Activated CD4-positive, alpha-beta T cell treated with anti-CD3 and anti-CD28 coated beads for 36 hours (primary cell): Measurements from ENCODE around the gene ARHGEF2. TPM values are rescaled to one million over a fixed set of nuclear protein-coding genes. Genes with fewer than 3 reads are reported as not detected.
"Not testable (repeated sequence)": the region's sequence is repeated elsewhere in the genome, so short reads cannot be mapped to it uniquely, and the experiment has no call there.

Experiments
- ATAC-seq: fragments of 200-7000 bp; cut with Tn5 transposase; one replicate; pipeline ENCODE4 v1.10.0; 2021; ENCODE audit warnings: mild to moderate bottlenecking, moderate library complexity
- CTCF ChIA-PET: fragments of 350-600 bp; sonication (Branson Sonifier 250); formaldehyde crosslinking; loops from one replicate; lab custom pipeline; 2021; ENCODE audit warnings: antibody characterized with exemption; lab: Charles Lee
- POLR2A ChIA-PET: fragments of 350-600 bp; sonication (Branson Sonifier 250); formaldehyde crosslinking; loops from one replicate; lab custom pipeline; 2021; ENCODE audit warnings: antibody characterized with exemption, inconsistent platforms; lab: Charles Lee
- DNase-seq: peaks from one replicate; pipeline ENCODE4 v3.0.0-alpha.2; 2020
- H3K27ac Mint-ChIP-seq: one replicate; pipeline ENCODE4 v1.8.0; 2021; ENCODE audit warnings: mixed read lengths
- H3K27me3 Mint-ChIP-seq: one replicate; pipeline ENCODE4 v1.8.0; 2021; ENCODE audit warnings: mixed read lengths
- H3K36me3 Mint-ChIP-seq: one replicate; pipeline ENCODE4 v1.8.0; 2021; ENCODE audit warnings: low read depth, mixed read lengths
- H3K4me1 Mint-ChIP-seq: one replicate; pipeline ENCODE4 v1.8.0; 2021; ENCODE audit warnings: mixed read lengths
- H3K4me3 Mint-ChIP-seq: one replicate; pipeline ENCODE4 v1.8.0; 2021; ENCODE audit warnings: mild to moderate bottlenecking, moderate library complexity, mixed read lengths
- H3K9me3 Mint-ChIP-seq: one replicate; pipeline ENCODE4 v1.8.0; 2021; ENCODE audit warnings: low read depth, mixed read lengths
- intact Hi-C, 2 experiments: fragments of 100-400 bp; cut with DNase I in 1 of 2; cut with micrococcal nuclease in 1 of 2; formaldehyde crosslinking; loops; one replicate each; pipeline versions ENCODE4 v1.14.2 to v1.15.1; 2022 to 2024; cut with DNase I, micrococcal nuclease
- total RNA-seq, 2 experiments: library from RNA; stranded (reverse); gene quantifications; one replicate each; pipeline ENCODE4 v1.2.3, GENCODE V29; 2021

Gene ARHGEF2
- total RNA-seq, 2 experiments from 2014 or later, result 135 to 216 TPM

- ChIA-PET POLR2A (interaction anchor here (0.6 kb wide), 1 partner anchor 91 kb away, joined by 3 read pairs; no protein-coding TSS in a partner anchor), CTCF (interaction anchor here (0.9 to 1.2 kb wide), 3 partner anchors 15 to 63 kb away, joined by 3 read pairs; no protein-coding TSS in a partner anchor)
- Mint-ChIP-seq H3K27me3 (no peaks in the 10 kb centered on the region), H3K4me1 (no peaks in the 10 kb centered on the region), H3K9me3 (no peaks in the 10 kb centered on the region), H3K27ac (no peak overlapping the region), H3K4me3 (no peak overlapping the region), H3K36me3 (no peaks in the 10 kb centered on the region)
- ATAC-seq (no peak), DNase-seq (no peak)
- intact Hi-C loops, result loop anchor here in 1 of 2 experiments (10.0 kb wide), 1 partner anchor 211 kb away; no protein-coding TSS in a partner anchor
Observed at GRCh38 chr1:155996166-155996565, 17.8 kb upstream of the ARHGEF2 start.

- CTCF ChIA-PET, result interaction anchor here (0.6 to 1.8 kb wide), 2 partner anchors 14 to 38 kb away, joined by 3 to 6 read pairs; no protein-coding TSS in a partner anchor
- no peaks in the 10 kb centered on the region for H3K27me3 Mint-ChIP-seq
- ATAC-seq, result no peak
- intact Hi-C loops, result loop anchor here in 1 of 2 experiments (10.0 kb wide), 1 partner anchor 209 kb away; no protein-coding TSS in a partner anchor
- no peak overlapping the region for H3K27ac Mint-ChIP-seq
- no peak for DNase-seq
- H3K4me3 Mint-ChIP-seq, result no peak overlapping the region
- no peaks in the 10 kb centered on the region for H3K9me3 Mint-ChIP-seq
- H3K4me1 Mint-ChIP-seq, result peaks cover 15% of the 10 kb centered on the region
- H3K36me3 Mint-ChIP-seq, result no peaks in the 10 kb centered on the region
- POLR2A ChIA-PET, result no interaction called here
Observed at GRCh38 chr1:155993595-155993994, 15.2 kb upstream of the ARHGEF2 start.

- Mint-ChIP-seq H3K36me3 (no peaks in the 10 kb centered on the region), H3K9me3 (no peaks in the 10 kb centered on the region), H3K27me3 (no peaks in the 10 kb centered on the region), H3K4me3 (no peak overlapping the region), H3K27ac (no peak overlapping the region), H3K4me1 (peaks cover 15% of the 10 kb centered on the region)
- ChIA-PET POLR2A (interaction anchor here (1.0 to 1.7 kb wide), 3 partner anchors 52 to 169 kb away, joined by 3 to 8 read pairs (median 5); partner anchors contain the start of gene KHDC4), CTCF (interaction anchor here (0.6 to 5.2 kb wide), 36 partner anchors 10 to 1493 kb away, joined by 3 to 72 read pairs (median 4); partner anchors contain the start of genes ARHGEF2, KHDC4 and SYT11)
- ATAC-seq (no peak), DNase-seq (no peak)
- intact Hi-C loops, result loop anchor here in 1 of 2 experiments (10.0 kb wide), 1 partner anchor 205 kb away; no protein-coding TSS in a partner anchor
Observed at GRCh38 chr1:155990005-155990739, 11.8 kb upstream of the ARHGEF2 start.

- POLR2A ChIA-PET, result interaction anchor here (1.0 to 1.7 kb wide), 3 partner anchors 51 to 169 kb away, joined by 3 to 8 read pairs (median 5); partner anchors contain the start of gene KHDC4
Observed at GRCh38 chr1:155989242-155990004, 11.1 kb upstream of the ARHGEF2 start.

GRCh38 chr1:155984903-155985645 is 6.7 kb upstream of the ARHGEF2 start:
- DNase-seq, H3K9me3 Mint-ChIP-seq, H3K27ac Mint-ChIP-seq, intact Hi-C loops, ATAC-seq, H3K27me3 Mint-ChIP-seq, H3K4me3 Mint-ChIP-seq, POLR2A ChIA-PET: not testable (repeated sequence)
- peaks cover 50% of the 10 kb centered on the region for H3K4me1 Mint-ChIP-seq
- CTCF ChIA-PET, result interaction anchor here (0.5 to 5.9 kb wide), 4 partner anchors 39 to 237 kb away, joined by 3 to 47 read pairs (median 3); no protein-coding TSS in a partner anchor
- peaks cover 11% of the 10 kb centered on the region for H3K36me3 Mint-ChIP-seq

More at GRCh38 chr1:155989242-155990004, 11.1 kb upstream of the ARHGEF2 start:
- DNase-seq, result peak; percentile 88
- no peaks in the 10 kb centered on the region for H3K9me3 Mint-ChIP-seq
- H3K27ac Mint-ChIP-seq, result no peak overlapping the region
- intact Hi-C loops, result loop anchor here (1.0 to 10.0 kb wide), 4 partner anchors 23 to 205 kb away; partner anchors contain the start of gene KHDC4 (in 2 of the 2)
- CTCF ChIA-PET, result interaction anchor here (0.6 to 5.2 kb wide), 37 partner anchors 9 to 1493 kb away, joined by 3 to 72 read pairs (median 4); partner anchors contain the start of genes ARHGEF2, KHDC4 and SYT11
- peaks cover 16% of the 10 kb centered on the region for H3K4me1 Mint-ChIP-seq
- peak; percentile 96 for ATAC-seq
- no peaks in the 10 kb centered on the region for H3K27me3 Mint-ChIP-seq
- H3K4me3 Mint-ChIP-seq, result no peak overlapping the region
- H3K36me3 Mint-ChIP-seq, result no peaks in the 10 kb centered on the region

- H3K27ac Mint-ChIP-seq, result no peak overlapping the region
- ChIA-PET POLR2A (no interaction called here), CTCF (interaction anchor here (0.6 to 5.9 kb wide), 5 partner anchors 38 to 865 kb away, joined by 3 to 47 read pairs (median 3); no protein-coding TSS in a partner anchor)
- ATAC-seq, result no peak
- H3K4me1 Mint-ChIP-seq, result peaks cover 50% of the 10 kb centered on the region
- H3K9me3 Mint-ChIP-seq, result no peaks in the 10 kb centered on the region
- intact Hi-C loops, result no loop called here
- no peak overlapping the region for H3K4me3 Mint-ChIP-seq
- no peaks in the 10 kb centered on the region for H3K27me3 Mint-ChIP-seq
- peaks cover 16% of the 10 kb centered on the region for H3K36me3 Mint-ChIP-seq
- no peak for DNase-seq
Observed at GRCh38 chr1:155984341-155984740, 6.0 kb upstream of the ARHGEF2 start.

- ATAC-seq, result peak; percentile 26
- POLR2A ChIA-PET, result interaction anchor here (0.9 kb wide), 1 partner anchor 49 kb away, joined by 3 read pairs; the partner anchor contains the start of gene KHDC4
Observed at GRCh38 chr1:155983191-155984024, 5.1 kb upstream of the ARHGEF2 start.

GRCh38 chr1:155982106-155982505 is 3.8 kb upstream of the ARHGEF2 start:
- ATAC-seq, result no peak
- H3K27me3 Mint-ChIP-seq, result no peaks in the 10 kb centered on the region
- intact Hi-C loops, result no loop called here
- ChIA-PET POLR2A (no interaction called here), CTCF (interaction anchor here (1.0 to 5.9 kb wide), 4 partner anchors 10 to 84 kb away, joined by 3 to 47 read pairs (median 6); no protein-coding TSS in a partner anchor)
- peaks cover 44% of the 10 kb centered on the region for H3K4me1 Mint-ChIP-seq
- H3K9me3 Mint-ChIP-seq, result no peaks in the 10 kb centered on the region
- peaks cover 25% of the 10 kb centered on the region for H3K36me3 Mint-ChIP-seq
- peak overlapping the region; percentile 96 for H3K27ac Mint-ChIP-seq
- DNase-seq, result no peak
- peak overlapping the region; percentile 100 for H3K4me3 Mint-ChIP-seq

More at GRCh38 chr1:155983191-155984024, 5.1 kb upstream of the ARHGEF2 start:
- peak overlapping the region; percentile 47 for H3K27ac Mint-ChIP-seq
- DNase-seq, result no peak
- peaks cover 44% of the 10 kb centered on the region for H3K4me1 Mint-ChIP-seq
- intact Hi-C loops, result no loop called here
- CTCF ChIA-PET, result interaction anchor here (0.9 to 5.9 kb wide), 5 partner anchors 8 to 83 kb away, joined by 3 to 47 read pairs (median 4); no protein-coding TSS in a partner anchor
- no peaks in the 10 kb centered on the region for H3K9me3 Mint-ChIP-seq
- H3K36me3 Mint-ChIP-seq, result peaks cover 17% of the 10 kb centered on the region
- H3K4me3 Mint-ChIP-seq, result no peak overlapping the region
- H3K27me3 Mint-ChIP-seq, result no peaks in the 10 kb centered on the region

- Mint-ChIP-seq H3K9me3 (no peaks in the 10 kb centered on the region), H3K4me3 (peak overlapping the region; percentile 100)
- POLR2A ChIA-PET, result interaction anchor here (0.6 kb wide), 1 partner anchor 14 kb away, joined by 3 read pairs; no protein-coding TSS in a partner anchor
Observed at GRCh38 chr1:155981266-155982088, 3.1 kb upstream of the ARHGEF2 start.

More at GRCh38 chr1:155981266-155982088, 3.1 kb upstream of the ARHGEF2 start:
- Mint-ChIP-seq H3K4me1 (peaks cover 44% of the 10 kb centered on the region), H3K27ac (peak overlapping the region; percentile 96), H3K36me3 (peaks cover 31% of the 10 kb centered on the region), H3K27me3 (no peaks in the 10 kb centered on the region)
- CTCF ChIA-PET, result interaction anchor here (0.8 to 5.9 kb wide), 10 partner anchors 8 to 85 kb away, joined by 3 to 47 read pairs (median 4); partner anchors contain the start of gene KHDC4
- ATAC-seq (peak; percentile 17), DNase-seq (peak; percentile 53)
- intact Hi-C loops, result no loop called here
